OCI-LY1 (cell line): ENCODE results near the gene CNIH2.
"Not testable (repeated sequence)": the region's sequence is repeated elsewhere in the genome, so short reads cannot be mapped to it uniquely, and the experiment has no call there.

ENCODE experiments used
- EZH2 ChIP-seq: fragments of 200-600 bp; sonication (generic), shearing (Covaris generic); IDR thresholded peaks from 2 replicates; pipeline ENCODE4 v1.8.0; 2017; ENCODE audit warnings: borderline replicate concordance, mixed run types, mild to moderate bottlenecking, antibody characterized with exemption, low read length, moderate library complexity, mixed read lengths
- TF ChIP-seq, protein P1 (sequence below): fragments of 200-600 bp; sonication (generic), shearing (Covaris generic); IDR thresholded peaks from 2 replicates; pipeline ENCODE4 v1.5.1; 2017; ENCODE audit warnings: mild to moderate bottlenecking, antibody characterized with exemption, low read length, moderate library complexity, mixed read lengths

DNA sequence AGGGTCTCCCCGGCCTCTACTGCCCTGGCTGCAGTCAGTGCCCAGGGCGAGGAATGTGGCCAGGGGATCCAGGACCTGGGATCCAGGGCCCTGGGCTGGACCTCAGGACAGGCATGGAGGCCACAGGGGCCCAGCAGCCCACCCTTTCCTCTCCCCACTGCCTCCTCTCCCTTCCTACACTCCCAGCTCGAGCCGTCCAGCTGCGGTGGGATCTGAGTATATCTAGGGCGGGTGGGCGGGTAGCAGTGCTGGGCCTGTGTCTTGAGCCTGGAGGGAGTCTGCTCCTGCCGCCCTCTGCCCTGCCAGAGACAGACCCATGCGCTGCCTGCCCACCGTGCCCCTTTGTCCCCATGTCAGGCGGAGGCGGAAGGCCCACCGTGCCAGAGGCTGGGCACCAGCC is 1.4 kb upstream of the CNIH2 start:
- TF ChIP-seq, protein P1, sequence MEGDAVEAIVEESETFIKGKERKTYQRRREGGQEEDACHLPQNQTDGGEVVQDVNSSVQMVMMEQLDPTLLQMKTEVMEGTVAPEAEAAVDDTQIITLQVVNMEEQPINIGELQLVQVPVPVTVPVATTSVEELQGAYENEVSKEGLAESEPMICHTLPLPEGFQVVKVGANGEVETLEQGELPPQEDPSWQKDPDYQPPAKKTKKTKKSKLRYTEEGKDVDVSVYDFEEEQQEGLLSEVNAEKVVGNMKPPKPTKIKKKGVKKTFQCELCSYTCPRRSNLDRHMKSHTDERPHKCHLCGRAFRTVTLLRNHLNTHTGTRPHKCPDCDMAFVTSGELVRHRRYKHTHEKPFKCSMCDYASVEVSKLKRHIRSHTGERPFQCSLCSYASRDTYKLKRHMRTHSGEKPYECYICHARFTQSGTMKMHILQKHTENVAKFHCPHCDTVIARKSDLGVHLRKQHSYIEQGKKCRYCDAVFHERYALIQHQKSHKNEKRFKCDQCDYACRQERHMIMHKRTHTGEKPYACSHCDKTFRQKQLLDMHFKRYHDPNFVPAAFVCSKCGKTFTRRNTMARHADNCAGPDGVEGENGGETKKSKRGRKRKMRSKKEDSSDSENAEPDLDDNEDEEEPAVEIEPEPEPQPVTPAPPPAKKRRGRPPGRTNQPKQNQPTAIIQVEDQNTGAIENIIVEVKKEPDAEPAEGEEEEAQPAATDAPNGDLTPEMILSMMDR = not testable (repeated sequence)
- not testable (repeated sequence) for TF ChIP-seq EZH2
